Stimulated activated naive CD4-positive, alpha-beta T cell (primary cell): Measurements from ENCODE around the gene TALDO1.
A peak's percentile ranks its signal among the peaks of the same experiment; 100 is the strongest.

Experiments used
- DNase-seq, 6 experiments: peaks; one replicate each; lab custom pipeline; 2025; lab: John Stamatoyannopoulos, UW

TALDO1 gene

DNA sequence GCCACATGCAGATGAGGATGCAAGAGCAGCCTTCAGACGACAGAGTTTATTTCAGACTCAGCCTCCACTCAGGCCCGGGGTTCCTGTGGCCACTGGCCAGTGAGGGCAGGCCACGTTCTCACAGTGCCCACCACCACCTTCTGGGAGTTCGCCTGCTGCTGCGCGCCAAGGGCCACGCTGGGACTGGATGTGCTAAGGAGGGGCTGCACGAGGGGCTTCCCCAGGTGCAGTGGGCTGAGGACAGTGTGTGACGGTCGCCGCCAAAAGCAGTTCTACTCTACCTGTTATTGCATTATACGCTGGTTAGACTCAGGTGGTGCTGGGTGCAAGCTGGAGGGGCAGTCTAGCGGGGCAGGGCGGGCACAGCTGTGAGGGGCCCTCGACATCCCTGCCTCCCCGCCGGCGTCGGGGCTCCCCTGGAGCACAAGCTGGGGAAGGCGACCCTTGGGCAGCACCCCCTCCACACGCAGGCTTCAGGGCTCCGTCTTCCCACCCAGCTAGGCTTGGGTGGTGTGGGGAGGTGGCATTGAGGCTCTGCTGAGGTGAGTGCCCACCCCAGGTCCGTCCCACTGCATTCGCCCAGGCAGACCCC, 39.9 kb downstream of the TALDO1 start:
- DNase-seq: no peak

DNA sequence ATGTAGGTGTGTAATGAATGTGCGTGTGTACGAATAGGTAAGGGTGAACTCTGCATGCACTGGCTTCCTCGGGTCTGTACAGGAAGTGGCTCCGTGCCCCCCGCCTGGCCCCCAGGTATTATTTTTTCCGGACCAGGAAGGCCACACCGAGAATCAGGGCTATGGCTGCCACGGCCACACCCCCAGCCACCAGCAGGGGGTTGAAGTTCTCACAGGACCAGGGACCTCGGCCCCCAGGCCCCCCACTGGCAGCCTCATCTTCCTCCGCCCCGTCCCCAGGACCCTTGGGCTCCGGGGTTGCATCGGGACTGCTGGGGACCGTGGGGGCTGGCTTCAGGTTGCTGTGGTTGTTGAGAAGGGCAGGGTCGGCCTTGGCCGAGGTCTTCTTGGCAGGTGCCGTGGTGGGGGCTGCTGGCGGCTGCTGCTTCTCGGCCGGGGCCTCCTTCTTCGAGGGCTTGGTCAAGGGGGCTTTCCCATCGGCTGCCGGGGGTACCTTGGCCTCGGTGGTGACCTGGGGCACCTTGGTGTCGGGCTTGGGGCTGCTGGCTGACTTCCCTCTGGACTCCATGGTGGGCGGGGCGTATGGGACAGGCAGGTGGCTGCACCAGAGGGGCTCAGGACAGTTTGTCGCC, 40.9 kb downstream of the TALDO1 start:
- no peak for DNase-seq

DNA sequence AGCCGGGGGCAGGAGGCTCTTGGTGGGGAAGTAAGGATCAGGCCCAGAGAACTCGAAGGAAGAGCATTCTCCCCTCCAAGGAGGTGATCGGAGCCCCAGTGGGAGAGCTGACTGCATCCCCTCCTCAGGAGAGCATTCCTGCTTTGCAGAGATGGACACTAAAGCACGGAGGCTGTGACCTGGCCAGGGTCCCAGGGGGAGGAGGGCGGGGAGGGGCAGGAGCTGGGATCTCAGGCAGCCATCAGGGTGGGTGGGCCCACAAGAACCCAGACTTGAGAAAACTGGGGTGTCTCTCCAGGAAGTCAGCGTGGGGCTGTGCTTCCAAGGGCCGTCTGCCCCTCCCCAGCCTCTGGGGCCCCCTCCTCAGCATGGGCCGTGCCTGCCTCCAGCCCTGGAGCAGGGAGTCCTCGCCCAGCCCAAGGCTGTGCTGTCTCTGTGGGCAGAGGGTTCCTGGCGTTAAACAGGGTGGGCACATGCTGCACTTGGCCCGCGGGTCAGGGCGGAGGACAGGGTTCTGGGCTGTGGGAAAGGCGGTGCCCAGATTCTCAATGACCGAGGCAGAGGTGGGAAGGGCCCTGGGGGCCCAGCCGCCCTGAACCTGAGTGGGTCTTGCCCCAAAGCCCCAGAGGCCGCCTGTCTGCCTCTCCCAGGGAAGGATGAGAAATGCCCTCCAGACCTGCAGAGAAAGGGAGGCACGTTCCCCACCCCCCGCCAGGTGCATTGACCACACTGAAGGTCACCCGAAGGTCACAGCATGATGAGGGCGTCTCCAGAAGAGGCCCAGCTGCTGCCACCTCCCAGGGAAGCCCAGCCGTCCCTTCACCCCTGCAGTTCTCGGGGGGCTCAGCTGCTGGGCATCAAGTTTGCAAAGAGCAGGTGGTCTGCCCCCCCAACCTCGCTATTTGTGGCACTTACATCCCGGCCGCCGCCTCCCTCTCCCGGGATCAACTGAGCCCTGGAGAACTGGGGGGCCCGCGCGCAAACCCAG, 42.0 kb downstream of the TALDO1 start:
- DNase-seq: no peak

DNA sequence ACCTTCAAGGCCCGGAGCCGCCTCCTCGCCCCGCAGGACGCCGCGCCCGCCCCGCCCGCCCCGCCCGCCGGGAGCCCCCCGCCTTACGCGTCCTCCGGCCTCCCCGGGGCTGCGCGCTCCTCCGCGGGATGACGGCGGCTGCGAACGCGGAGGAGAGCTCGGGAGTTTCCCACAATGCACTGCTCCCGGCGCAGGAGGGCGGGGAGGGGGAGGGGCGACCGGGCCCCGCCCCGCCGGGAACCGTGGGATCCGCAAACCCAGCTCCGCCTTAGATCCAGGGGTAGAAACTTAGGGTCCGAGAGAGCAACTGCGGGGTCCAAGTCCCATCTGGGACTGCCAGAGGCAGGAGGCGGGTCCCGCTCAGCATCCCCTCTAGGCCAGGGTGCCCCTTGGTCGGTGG, 42.7 kb downstream of the TALDO1 start, which contains the start of gene CEND1:
Gene CEND1, minus strand, starts transcription at position 148 of the 400 bp plus-strand sequence. CDS start 1,514 bp downstream, outside the sequence.
- no peak for DNase-seq

DNA sequence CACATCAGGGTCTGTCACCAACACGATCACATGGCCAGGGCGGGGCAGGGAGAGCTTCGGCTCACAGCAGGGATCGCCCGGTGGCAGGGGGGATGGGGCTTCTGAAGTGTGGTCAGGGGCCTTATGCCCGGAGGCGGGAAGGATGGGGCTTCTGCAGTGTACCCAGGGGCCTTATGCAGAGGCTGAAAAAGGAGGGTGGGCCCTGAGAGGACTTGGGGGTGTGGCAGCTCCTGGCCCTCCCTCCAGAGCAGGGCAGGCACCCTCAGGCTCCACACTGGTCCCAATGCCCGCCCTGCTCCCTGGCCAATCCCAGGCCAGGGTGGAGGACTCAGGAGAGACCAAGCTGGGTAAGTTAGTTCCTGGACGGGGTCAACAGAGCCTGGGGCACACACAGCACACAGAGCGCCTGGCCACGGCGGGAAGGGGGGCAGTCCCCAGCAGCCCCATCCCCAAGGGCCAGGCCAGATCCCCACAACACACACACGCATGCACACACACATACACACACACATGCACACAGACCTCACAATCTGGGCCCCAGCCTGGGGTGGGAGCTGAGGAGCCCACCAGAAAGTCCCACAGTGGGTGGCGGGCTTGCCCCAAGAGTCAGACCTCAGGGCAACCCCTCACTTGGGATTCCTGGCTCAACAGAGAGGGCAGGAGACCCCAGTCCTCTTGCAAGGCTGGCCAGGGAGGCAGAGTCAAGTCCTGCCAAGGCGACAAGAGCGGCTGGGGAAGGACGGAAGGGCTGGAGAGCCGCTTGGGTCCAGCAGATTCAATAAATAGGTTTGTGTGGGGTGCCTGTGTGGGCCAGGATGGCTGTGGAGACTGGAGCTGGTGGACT, 43.7 kb downstream of the TALDO1 start:
- no peak for DNase-seq

DNA sequence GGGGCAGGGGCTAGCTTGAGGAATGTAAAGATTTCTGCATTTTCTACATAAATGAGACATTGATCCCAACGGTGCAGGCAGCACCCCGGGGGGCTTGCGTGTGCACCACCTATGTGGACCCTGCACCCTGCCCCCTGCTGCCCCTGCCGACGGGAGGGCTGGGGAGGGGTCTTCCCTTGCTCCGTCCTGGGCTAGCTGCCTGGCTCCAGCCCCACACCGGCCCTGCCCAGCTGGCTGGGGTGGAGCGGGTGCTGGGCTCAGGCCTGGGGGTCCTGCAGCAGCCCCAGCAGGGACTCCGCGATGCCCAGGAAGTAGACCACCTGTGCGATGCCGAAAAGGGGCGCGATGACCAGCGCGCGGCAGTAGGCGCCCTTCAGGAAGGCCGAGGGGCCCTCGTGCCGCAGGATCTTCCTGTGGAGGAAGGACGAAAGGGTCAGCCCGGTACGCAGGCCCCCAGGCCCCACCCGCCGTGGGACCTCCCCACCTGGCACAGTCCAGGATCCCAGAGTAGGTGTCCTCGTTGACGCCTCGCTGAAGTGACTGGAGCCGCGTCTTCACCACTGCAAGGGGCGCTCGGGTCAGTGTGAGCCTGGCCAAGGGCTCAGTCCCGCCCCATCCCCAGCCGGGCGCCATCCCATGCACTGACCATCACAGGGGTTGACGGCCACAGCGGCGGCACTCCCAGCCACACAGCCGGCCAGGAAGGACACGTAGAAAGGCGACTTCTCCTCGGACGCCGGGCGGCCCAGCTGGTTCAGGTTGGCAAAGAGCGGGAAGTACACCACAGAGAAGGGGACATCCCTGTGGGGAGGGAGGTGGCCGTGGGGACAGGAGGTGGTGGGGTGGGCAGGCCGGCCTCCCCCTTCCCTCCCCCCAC, 44.6 kb downstream of the TALDO1 start:
- DNase-seq: no peak

DNA sequence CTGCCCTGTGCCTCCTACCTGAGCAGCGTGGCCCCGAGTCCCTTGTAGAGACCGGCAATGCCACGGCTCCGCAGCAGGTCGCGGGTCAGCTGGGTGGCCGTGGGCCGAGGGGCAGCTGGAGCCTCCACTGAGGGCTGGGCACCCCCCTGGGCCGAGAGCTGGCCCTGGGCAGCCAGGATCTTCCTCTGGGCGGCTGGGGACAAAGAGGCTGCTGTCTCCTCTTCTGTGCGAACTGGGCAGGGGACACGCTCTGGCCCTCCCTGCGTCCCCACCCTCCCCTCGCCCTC, 45.2 kb downstream of the TALDO1 start:
- DNase-seq: no peak

DNA sequence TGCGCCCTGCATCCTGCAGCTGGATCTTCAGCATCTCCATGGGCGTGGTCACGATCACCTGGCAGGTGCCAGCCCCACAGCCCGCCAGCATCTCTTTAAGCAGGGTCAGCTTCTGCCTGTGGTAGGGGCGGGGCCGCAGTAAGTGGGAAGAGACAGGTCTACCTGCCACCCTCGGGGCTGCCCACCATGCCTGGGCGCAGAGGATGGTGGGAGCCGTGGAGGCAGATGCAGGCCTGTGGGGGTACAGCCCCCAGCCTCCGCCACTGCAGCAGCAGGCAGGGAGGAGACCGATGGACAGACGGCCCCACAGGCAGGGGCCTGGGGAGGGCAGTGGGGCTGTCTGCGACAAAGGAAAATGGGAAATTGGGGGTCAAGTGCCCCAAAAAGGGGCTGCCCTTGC, 45.6 kb downstream of the TALDO1 start:
- no peak for DNase-seq

DNA sequence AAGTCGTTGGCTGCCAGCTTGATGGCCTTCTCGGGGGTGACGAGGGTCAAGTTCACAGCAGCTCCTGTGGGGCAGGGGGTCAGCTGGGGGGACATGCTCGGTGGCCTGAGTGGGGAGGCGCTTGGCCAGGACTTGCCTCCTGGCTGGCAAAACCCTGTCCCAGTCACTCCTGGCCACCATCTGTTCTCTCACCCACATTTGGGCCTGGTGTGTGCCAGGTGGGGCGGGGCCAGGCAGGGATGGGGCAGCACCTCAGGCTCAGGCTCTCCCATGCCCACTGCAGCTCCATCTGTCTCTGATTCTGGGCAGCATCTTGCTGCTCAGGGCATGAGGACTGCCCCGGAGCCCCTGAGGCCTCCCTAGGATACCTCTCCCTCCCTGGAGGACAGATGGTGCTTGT, 46.3 kb downstream of the TALDO1 start:
- DNase-seq: no peak

DNA sequence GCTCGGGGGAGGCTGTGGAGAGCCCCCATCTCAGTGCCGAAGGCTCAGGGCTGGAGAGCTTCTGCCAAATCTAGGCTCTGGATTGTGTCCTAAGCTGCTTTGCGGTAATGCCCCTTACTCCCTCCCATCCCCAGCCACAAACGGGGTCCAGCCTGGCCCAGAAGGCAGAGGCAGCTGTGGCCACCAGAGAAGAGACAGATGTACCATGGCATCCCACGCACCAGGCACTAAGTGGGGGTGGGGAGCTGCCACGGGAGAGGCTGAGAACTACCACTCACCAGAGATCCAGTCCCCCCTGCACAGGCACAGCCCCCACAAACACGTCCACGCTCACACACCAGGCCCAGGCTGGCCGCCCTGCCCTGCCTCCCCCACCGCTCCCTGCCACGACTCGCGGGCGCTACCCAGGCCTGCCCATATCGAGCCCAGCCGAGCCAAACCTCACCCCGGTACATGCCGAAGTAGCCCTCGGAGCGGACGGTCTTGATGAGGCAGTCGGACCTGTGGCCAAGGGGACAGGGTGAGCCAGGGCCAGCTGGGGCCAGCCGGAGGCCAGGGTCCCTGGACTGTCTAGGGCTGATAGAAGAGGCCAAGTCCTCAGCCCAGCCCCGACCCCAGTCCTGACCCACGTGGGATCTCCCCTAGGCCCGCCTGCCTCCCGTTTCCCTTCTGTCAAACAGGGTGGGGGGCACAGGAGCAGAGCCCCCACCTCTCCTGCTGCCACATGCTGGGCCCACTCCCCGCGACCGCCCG, 46.9 kb downstream of the TALDO1 start:
- DNase-seq: no peak

DNA sequence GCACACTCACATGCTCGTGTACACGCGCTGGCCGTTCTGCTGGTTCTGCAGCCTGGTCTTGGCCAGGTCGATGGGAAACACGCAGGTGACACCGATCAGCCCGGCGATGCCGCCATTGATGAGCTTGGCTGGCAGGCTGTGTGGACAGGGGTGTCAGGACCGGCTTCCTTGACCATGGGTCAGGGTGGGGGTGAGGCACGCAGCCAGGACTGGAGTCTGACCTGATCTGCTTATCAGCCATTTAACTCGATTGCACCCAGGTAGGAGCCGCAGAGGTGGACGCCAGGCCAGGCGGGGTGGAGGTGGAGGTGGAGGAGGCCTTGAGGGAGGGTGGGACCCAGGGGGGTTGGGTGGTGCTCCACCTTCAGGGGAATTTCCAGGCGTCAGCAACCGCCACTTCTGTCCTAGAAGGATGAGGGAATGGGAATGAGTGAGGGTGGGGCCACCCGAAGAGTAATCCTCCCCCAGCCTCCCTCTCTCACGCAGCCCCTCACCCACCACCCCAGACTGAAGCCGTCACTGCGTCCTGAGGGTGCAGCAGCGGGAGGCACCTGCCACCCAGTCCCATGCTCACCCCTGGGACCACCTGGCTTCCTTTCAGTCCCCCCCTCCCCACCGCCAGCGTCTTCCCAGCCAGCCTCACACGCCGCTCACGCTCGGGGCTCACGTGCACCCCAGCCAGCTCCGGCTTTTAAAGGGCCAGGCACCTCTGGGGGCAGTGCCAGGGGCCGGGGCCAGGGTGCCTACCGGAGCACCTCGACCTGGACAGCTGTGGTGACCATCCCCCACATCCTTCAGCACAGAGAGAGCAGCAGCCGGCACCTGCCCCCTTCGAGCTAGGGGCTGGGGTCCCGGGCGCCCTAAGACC, 47.7 kb downstream of the TALDO1 start:
- no peak for DNase-seq

DNA sequence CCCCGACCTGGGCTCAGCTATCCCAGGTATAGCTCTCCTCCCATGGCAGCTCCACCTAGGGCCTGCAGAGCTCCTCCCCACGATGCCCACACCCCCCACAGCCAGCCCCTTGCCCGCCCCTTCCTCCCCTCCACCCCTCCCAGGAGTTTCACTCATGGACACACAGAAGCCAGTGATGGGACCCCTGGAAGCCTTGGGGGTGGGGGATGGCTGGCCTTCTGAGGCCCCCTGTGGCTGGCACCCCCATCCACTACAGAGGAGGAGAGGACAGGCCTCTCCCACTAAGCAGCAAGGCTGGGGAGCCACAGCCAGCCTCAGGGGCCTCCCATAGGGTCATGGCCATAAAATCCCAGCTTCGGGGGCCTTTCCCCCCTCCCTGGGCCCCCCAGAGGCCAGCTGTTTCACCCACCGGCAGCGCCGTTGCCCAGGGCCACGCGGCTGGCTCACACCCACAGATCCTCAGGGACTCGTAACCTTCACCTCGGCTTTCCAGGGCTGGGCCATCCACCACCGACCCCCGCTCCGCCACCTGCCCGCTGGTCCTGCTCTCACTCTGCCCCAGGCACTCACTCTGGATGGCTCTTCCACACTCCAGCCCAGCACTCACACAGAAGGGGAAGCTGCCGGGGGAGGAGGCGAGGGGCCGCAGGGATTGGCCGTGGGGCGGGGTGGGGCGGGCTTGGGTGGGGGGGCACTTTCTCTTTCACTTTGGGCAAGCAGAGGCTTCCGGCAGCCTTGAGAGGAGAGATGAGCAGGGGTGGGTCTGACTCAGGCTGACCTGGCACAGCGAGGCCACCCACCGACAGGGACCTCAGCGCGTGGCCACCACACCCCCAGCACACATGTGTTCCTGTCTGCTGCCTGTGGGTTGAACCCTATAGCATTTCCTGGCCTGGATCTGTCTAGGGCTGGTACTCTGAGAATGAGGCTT, 48.6 kb downstream of the TALDO1 start:
- peak; percentile 69 to 84 (median 80) for DNase-seq

DNA sequence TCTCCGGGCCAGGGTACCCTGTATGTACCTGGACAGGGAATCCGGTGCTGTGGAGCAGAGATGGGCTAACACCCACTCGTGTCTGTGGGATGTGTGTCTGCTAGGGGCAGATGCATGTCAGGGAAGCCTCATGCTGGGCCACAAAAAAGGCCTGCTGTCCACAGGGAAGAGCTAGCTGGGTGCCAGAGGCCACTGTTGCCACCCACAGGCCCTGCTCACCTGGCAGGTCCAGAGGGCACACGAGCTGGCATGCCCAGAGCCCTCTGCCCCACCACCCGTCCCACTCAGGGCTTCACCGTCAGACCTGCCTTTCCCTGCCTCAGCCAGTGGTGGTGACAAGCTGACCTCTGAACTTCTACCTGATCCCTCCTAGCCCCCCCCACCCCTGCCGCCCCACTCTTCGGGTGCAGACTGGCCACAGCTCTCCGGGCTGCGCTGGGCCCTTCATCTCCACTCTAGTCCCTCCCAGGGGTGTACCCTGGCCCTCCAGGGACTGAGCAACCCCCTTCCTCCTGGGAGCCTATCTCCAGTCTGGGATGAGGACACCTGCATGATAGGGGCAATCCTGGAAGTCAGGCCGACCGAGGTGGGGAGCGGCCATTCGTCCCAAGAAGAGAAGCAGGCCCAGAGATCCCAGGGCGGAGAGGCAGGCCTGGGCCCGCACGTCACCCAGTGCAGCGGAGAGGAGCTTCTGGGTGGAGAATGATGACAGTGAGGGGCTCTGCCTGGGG, 49.5 kb downstream of the TALDO1 start:
- no peak for DNase-seq

DNA sequence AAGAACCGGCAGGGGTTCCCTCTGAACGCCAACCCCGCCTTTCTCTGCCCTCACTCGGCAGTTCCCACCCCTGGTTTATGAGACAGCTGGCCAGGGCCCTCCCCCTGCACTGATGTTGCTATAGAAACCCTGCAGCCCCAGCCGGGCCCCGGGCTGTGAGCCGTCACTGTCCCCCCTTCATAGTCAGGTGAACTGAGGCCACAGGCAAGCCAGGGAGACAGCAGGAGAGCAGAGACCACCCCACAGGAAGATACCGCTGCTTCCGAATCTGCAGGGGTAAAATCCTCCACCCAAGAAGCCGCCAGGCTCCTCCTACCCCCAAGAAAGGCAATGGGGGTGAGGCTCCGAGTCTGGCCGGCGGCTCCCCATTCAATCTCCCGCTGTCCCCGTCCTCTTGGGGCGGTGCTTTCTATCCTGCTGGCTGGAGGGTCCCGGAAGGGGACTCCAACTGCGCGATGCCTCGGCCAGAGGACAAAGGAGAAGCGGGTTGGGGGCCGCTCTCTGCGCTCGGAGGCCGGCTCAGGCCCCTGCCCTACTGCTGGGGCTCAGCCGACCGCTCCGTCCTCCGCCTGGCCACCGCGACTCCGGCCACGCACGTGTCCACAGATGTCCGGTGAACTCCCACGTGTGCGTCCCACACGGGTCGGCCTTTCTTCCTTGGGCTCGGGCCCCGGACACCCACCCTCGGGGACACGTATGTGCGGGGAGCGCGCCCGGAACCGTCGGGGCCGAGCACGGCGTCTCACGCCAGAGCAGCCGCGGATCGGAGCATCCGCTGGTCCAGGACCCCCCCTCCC, 50.2 kb downstream of the TALDO1 start:
- peak; percentile 62 to 81 (median 75) for DNase-seq

DNA sequence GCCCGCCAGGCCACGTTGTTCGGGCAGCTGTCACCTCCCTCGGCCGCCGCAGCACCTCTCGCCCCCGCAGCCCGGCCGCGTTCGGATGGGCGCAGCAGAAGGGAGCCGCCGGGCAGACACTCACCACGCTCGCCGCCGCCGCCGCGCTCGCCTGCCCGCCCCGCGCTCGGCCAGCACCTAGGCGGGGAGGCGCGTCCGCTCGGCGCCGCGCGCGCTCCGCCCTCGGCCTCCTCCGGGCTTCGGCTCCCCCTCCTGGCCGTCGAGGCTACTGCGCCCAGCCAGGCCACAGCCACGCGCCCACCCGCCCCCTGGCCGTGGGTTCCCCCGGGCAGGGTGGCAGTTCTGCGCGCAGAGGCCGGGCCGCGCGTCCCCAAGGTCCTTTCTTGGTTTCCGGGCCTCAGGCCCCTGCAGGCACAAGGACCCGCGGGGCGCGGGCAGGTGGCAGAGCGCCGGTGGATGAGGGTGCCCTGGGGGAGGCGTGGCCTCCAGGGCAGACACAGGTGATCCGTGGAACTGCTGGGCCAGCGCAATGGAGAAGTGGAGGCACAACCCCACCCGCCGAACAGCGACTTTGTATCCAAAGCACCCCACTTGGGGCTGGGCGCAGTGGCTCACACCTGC, 50.9 kb downstream of the TALDO1 start, which contains the start of gene SLC25A22:
Gene SLC25A22, minus strand, starts transcription at position 189 of the 621 bp plus-strand sequence. CDS start 3,275 bp downstream, outside the sequence.
- DNase-seq: peak; percentile 58 to 82 (median 76)
